Measurements from ENCODE around the gene SOX6. TPM values are rescaled to one million over a fixed set of nuclear protein-coding genes. Genes with fewer than 3 reads are reported as not detected.

The SOX6 gene
- total and polyA plus RNA-seq, 2 experiments from 2014 or later = 0.03 to 0.66 TPM

DNA sequence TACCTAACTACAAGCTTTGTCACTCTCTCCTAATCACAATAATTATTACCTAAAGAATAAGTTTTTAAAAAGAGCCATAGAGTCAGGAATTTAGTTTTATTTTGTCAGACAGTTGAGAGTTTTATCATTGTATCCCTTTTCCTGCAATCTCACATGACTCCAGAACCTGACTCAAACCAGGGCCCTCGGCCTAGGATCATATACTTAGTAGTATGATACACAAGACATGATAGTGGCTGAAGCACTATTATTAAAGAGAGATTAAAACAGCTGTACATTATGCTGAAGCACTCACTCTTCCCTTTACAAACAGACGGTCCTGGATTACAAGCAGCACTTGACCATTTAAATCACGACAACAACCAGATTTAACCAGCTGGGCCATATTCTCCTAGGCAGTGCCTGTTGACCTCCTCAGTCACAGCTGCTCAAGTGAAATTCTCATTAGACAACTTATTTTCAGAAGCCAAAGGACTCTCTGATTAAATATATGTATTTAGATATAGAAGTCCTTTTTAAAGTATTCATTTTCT is 44.0 kb downstream of the SOX6 start:
- Histone ChIP-seq H3K79me2 (replicated peaks; ENCODE audit: insufficient read depth) (no peaks in the 10 kb centered on the region), H3K4me2 (no peak overlapping the region), H3K4me1 (ENCODE audit: insufficient read depth) (no peaks in the 10 kb centered on the region), H4K20me1 (replicated peaks; ENCODE audit: insufficient read depth) (no peaks in the 10 kb centered on the region), H3K9me2 (ENCODE audit: insufficient read depth) (no peaks in the 10 kb centered on the region), H3K27me3 (ENCODE audit: insufficient read depth) (no peaks in the 10 kb centered on the region), H3F3A (replicated peaks; ENCODE audit: low read depth) (no peaks in the 10 kb centered on the region), H3K36me3 (ENCODE audit: insufficient read depth) (no peaks in the 10 kb centered on the region), H2AFZ (no peak overlapping the region), H3K27ac (ENCODE audit: low read depth) (no peak overlapping the region), H3K4me3 (no peak overlapping the region)
- Mint-ChIP-seq H3K4me3 (no peak overlapping the region), H3K27me3 (ENCODE audit: insufficient read depth, low read depth, poor library complexity) (peaks cover 2% of the 10 kb centered on the region), H3K4me1 (no peaks in the 10 kb centered on the region), H3K36me3 (ENCODE audit: low read depth) (no peaks in the 10 kb centered on the region), H3K9me3 (no peaks in the 10 kb centered on the region; the same call in 2 of the 3 replicates), H3K27ac (no peak overlapping the region)
- no peak for DNase-seq (ENCODE audit: low spot score)
- TF ChIP-seq JUNB (IDR thresholded peaks at IDR 0.05; ENCODE audit: unreplicated experiment) = no peak
- TF ChIP-seq, protein P1, sequence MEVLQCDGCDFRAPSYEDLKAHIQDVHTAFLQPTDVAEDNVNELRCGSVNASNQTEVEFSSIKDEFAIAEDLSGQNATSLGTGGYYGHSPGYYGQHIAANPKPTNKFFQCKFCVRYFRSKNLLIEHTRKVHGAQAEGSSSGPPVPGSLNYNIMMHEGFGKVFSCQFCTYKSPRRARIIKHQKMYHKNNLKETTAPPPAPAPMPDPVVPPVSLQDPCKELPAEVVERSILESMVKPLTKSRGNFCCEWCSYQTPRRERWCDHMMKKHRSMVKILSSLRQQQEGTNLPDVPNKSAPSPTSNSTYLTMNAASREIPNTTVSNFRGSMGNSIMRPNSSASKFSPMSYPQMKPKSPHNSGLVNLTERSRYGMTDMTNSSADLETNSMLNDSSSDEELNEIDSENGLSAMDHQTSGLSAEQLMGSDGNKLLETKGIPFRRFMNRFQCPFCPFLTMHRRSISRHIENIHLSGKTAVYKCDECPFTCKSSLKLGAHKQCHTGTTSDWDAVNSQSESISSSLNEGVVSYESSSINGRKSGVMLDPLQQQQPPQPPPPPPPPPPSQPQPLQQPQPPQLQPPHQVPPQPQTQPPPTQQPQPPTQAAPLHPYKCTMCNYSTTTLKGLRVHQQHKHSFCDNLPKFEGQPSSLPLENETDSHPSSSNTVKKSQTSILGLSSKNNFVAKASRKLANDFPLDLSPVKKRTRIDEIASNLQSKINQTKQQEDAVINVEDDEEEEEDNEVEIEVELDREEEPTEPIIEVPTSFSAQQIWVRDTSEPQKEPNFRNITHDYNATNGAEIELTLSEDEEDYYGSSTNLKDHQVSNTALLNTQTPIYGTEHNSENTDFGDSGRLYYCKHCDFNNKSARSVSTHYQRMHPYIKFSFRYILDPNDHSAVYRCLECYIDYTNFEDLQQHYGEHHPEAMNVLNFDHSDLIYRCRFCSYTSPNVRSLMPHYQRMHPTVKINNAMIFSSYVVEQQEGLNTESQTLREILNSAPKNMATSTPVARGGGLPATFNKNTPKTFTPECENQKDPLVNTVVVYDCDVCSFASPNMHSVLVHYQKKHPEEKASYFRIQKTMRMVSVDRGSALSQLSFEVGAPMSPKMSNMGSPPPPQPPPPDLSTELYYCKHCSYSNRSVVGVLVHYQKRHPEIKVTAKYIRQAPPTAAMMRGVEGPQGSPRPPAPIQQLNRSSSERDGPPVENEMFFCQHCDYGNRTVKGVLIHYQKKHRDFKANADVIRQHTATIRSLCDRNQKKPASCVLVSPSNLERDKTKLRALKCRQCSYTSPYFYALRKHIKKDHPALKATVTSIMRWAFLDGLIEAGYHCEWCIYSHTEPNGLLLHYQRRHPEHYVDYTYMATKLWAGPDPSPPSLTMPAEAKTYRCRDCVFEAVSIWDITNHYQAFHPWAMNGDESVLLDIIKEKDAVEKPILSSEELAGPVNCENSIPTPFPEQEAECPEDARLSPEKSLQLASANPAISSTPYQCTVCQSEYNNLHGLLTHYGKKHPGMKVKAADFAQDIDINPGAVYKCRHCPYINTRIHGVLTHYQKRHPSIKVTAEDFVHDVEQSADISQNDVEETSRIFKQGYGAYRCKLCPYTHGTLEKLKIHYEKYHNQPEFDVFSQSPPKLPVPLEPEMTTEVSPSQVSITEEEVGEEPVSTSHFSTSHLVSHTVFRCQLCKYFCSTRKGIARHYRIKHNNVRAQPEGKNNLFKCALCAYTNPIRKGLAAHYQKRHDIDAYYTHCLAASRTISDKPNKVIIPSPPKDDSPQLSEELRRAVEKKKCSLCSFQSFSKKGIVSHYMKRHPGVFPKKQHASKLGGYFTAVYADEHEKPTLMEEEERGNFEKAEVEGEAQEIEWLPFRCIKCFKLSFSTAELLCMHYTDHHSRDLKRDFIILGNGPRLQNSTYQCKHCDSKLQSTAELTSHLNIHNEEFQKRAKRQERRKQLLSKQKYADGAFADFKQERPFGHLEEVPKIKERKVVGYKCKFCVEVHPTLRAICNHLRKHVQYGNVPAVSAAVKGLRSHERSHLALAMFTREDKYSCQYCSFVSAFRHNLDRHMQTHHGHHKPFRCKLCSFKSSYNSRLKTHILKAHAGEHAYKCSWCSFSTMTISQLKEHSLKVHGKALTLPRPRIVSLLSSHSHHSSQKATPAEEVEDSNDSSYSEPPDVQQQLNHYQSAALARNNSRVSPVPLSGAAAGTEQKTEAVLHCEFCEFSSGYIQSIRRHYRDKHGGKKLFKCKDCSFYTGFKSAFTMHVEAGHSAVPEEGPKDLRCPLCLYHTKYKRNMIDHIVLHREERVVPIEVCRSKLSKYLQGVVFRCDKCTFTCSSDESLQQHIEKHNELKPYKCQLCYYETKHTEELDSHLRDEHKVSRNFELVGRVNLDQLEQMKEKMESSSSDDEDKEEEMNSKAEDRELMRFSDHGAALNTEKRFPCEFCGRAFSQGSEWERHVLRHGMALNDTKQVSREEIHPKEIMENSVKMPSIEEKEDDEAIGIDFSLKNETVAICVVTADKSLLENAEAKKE (CRISPR knock-in tag; IDR thresholded peaks at IDR 0.05) = no peak
- no peak for TF ChIP-seq CREB1 (CRISPR knock-in tag; IDR thresholded peaks at IDR 0.05; ENCODE audit: low read depth)
- TF ChIP-seq NANOG (IDR thresholded peaks at IDR 0.05; ENCODE audit: borderline replicate concordance) = no peak
- TF ChIP-seq ZNF114 (CRISPR knock-in tag; IDR thresholded peaks at IDR 0.05) = no peak
- TF ChIP-seq STAT1 (IDR thresholded peaks at IDR 0.05; ENCODE audit: unreplicated experiment) = no peak
- no peak for TF ChIP-seq ETS1 (IDR thresholded peaks at IDR 0.05)
- TF ChIP-seq CTCF (conservative IDR thresholded peaks at IDR 0.05; ENCODE audit: low read depth in 2 of 2) = no peak
- no peak for TF ChIP-seq ZNF331 (CRISPR knock-in tag; IDR thresholded peaks at IDR 0.05; ENCODE audit: low read depth)
- no peak for TF ChIP-seq EZH2 (IDR thresholded peaks at IDR 0.05; ENCODE audit: low read depth, unreplicated experiment)
- no peak for TF ChIP-seq REST (IDR thresholded peaks at IDR 0.05; ENCODE audit: unreplicated experiment)
- no peak for TF ChIP-seq EZH2phosphoT487 (IDR thresholded peaks at IDR 0.05; ENCODE audit: unreplicated experiment)
- TF ChIP-seq POLR2AphosphoS5 (IDR thresholded peaks at IDR 0.05; ENCODE audit: low read depth) = no peak
- ATAC-seq = no peak

Data from GM23338 (cell line).